Amniotic epithelial cell (primary cell): ENCODE data around the gene ABCD3.

Experiments
- DNase-seq: peaks from one replicate; pipeline ENCODE4 v3.0.0-alpha.2; 2010; ENCODE audit warnings: low read depth

ABCD3 gene

GRCh38 chr1:94526152-94526980 is 108.2 kb downstream of the ABCD3 start:
- DNase-seq: no peak

- DNase-seq: peak; percentile 79
These were observed 109.3 kb downstream of the ABCD3 start for GRCh38 chr1:94527447-94528031.

DNA sequence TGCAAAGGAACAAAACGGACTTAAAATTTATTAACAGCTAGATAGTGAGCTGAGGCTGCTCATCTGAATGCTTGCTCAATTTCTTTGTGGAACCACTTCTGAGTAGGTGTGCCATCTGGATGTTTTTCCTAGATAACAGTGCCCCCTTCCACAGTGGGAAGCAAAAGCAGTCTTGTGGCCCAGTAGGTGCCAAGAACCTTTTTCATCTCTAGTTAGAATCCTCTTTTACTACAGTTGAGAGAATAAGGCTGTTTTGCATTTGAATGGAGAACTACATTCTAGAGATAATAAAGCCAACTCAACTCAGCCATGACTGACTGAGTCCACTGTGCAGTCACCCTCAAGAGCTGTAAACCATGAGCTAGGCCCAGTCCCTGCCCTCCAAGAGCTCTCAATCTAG is 110.1 kb downstream of the ABCD3 start:
- DNase-seq: peak; percentile 48

DNA sequence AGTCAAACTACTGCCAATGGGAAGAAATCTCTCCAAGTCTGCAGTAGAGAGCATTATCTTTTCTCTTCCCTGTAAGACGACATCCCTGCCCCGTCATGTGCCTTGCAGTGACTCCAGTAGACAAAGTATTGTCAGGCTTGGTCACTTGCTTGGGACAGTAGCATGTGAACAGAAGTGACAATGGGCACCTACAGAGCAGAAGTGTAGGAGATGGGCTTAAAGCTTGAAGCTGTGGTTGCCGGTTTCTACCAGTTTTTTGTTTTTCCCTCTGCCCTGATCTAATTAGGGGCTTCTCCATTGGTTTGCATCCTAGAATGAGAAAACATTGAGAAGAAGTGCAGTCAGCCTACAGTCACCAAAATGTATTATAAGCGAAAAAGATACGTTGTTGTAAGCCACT is 110.6 kb downstream of the ABCD3 start:
- no peak for DNase-seq

- no peak for DNase-seq
These were observed 111.2 kb downstream of the ABCD3 start for GRCh38 chr1:94529416-94529815.

DNA sequence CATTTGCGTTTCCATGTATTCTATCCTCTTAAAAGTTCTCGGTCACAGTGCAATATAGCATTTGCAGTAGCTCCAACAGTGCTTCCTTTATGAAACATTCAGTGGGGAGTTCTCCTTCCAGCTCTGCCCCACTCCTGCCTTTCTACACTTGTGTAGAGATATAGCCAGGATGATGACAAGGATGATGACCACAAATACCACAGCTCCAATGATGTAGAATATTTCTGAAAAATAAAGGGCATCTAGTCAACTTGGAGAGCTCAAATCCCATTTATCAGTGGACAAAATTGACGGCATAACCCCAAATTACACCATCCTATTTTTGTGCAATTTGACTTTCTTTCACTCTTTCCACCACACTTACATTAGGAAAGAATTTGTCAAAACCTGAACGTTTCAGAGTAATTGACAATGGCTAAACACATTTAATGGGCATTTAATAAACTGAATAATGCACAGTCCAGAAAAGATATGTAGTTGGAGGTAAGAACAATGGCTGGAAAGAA is 112.2 kb downstream of the ABCD3 start:
- peak; percentile 53 for DNase-seq

DNA sequence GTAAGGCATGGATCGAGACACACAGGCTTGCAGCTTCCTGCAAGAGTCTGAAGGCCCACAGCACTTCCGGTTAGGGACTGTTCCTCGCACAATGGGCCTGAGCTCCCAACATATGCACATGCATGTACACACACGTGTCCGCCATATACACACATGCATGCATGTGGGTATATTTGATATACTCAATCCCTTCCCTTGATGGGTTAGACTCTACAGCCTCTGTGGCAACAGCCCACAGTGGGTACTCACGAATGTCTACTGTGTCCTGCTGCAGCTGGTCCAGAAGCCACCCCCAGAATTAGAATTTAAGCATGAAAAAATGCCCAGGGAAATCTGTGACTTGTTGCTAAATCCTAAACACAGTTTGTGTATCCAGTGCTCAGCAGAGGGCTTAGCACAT is 113.5 kb downstream of the ABCD3 start:
- DNase-seq: no peak

- DNase-seq: no peak
These were observed 113.9 kb downstream of the ABCD3 start for GRCh38 chr1:94532077-94532476.

DNA sequence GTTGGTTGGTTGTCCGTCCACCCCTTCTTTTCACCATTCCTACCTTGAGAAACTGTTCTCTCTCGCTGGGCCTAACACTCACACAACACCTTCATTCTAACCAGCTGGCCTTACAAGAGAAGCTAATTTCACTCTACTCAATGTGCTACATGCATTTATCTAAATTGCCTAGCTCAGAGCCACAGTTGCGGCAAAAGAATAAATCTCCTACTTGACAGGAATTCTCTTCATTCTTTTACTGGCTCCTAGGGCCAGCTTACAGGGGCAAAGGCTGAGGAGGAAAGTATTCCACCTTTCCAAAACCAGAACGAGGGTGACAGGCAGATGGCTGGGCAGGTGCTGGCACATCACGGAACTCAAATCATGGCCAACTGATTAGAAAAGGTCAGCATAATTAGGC is 116.9 kb downstream of the ABCD3 start:
- DNase-seq: no peak

GRCh38 chr1:94535879-94536278 is 117.7 kb downstream of the ABCD3 start:
- DNase-seq: peak; percentile 92

DNA sequence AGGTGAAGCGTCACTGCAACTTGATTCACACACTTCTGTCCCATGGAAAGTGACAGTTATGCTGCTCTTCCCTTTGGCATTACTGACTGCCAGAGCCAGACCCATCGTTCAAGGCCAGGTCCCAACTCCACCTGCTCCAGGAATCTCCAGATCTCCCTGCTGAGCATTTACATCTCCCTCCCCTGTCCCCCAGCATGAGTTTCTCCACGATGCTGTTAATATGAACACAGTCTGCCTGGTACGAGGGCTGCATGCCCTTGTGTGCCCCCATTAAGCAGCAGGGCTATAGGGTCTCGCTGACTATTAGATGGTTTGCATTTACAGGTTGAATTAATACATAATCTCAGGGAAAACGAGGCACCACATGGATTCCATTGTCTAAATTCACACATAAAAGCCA is 119.1 kb downstream of the ABCD3 start:
- no peak for DNase-seq

DNA sequence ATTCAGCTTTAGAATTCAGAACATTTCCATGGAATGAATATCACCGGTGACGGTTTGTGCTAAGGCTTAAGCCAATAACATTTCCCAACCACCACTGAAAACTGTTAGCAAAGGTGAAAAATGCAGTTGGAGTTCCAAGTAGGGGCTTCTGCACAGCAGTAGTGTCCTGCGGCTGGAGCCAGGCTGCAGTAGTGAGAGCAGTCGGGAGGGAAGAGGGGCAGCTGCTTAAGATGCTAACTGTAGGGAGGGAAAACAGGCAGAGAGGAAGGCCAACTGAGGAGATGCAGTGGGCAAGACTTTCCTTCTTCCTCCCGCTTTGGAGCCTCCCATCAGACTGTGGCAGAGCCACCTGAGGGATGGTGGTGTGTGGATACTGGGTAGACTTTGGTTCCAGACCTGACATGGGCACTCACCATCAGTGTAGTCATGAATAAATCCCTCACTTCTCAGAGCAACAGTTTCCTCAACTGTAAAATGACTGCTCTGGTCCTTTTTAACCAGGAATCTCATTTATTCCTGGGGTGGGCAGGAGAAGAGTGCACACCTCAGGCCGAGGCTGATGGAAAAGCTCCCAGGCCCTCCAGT is 120.1 kb downstream of the ABCD3 start:
- DNase-seq: no peak

- peak; percentile 59 for DNase-seq
These were observed 121.3 kb downstream of the ABCD3 start for GRCh38 chr1:94539496-94539895.

GRCh38 chr1:94540440-94541245 is 122.5 kb downstream of the ABCD3 start:
- no peak for DNase-seq

- DNase-seq: peak; percentile 87
These were observed 123.3 kb downstream of the ABCD3 start, which contains the start of gene F3 for GRCh38 chr1:94541246-94542087. Gene F3, minus strand, starts transcription at chr1:94541759. Its CDS starts 123 bp downstream, at chr1:94541636.

- peak; percentile 69 for DNase-seq
These were observed 124.1 kb downstream of the ABCD3 start for GRCh38 chr1:94542088-94542870.

GRCh38 chr1:94543001-94543400 is 124.8 kb downstream of the ABCD3 start:
- DNase-seq: peak; percentile 83

GRCh38 chr1:94543893-94544635 is 125.9 kb downstream of the ABCD3 start:
- DNase-seq: peak; percentile 94

DNA sequence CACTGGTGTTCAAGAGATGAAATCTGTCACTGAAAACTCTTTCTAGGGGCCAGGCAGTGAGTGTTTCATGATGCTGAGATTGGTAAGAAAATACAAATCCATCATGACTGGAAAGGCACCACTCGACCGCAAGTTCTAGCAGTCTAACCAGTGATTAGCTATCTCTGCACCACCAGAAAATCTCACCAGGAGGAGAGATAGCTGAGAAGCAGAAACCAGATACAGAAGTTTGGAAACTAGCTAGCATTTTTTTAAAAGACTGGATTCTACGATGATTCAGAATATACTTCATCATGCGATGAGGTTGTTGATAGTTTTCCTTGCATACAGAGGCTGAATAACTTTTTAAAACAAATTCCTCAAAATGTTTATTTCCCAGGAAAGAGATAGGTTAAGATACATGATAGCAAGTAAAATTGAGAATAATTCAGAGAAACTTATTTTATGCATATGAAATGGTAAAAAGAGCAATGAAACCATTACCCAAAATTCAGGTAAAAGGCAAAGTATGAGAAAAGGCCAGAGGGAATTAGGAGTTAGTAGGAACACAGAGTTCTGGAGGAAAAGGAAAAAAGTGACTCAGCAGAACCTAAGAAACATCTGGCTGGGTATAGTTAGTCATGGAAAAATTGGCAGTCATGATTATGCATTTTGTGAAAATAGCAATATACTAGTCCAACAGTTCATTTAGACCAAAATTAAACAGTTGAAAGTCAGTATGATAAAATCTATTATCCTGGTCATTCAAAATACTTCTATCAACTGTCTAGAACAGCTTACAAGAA is 126.7 kb downstream of the ABCD3 start:
- peak; percentile 97 for DNase-seq
